HEK293T (cell line): ENCODE data around the gene CEBPG.

Experiments used
- CTCF ChIA-PET: fragments of 350-600 bp; formaldehyde crosslinking; extraction: SDS; loops from one replicate; lab custom pipeline; 2021; ENCODE audit warnings: antibody characterized with exemption, inconsistent platforms; lab: Yijun Ruan, JAX
- POLR2A ChIA-PET: fragments of 350-600 bp; formaldehyde crosslinking; extraction: SDS; loops from one replicate; lab custom pipeline; 2020; ENCODE audit warnings: antibody characterized with exemption, inconsistent platforms; lab: Yijun Ruan, JAX
- DNase-seq: peaks from one replicate; pipeline ENCODE4 v3.0.0; 2012; ENCODE audit warnings: mixed read lengths; ENCODE audit errors: extremely low spot score
- ARNT ChIP-seq: fragments of 450-650 bp; IDR thresholded peaks from 2 replicates; pipeline ENCODE4 v1.6.1; 2017; ENCODE audit warnings: mild to moderate bottlenecking
- BHLHE40 ChIP-seq: fragments of 450-650 bp; IDR thresholded peaks from 2 replicates; pipeline ENCODE4 v1.6.1; 2016; ENCODE audit warnings: mild to moderate bottlenecking, moderate library complexity, borderline replicate concordance
- CTBP1 ChIP-seq: fragments of 450-650 bp; IDR thresholded peaks from 2 replicates; pipeline ENCODE4 v1.6.1; 2016; ENCODE audit warnings: borderline replicate concordance
- ELF4 ChIP-seq: fragments of 450-650 bp; IDR thresholded peaks from 2 replicates; pipeline ENCODE4 v1.6.1; 2017; ENCODE audit warnings: antibody characterized with exemption
- FOXA1 ChIP-seq: fragments of 450-650 bp; IDR thresholded peaks from 2 replicates; pipeline ENCODE4 v1.6.1; 2016; ENCODE audit warnings: mild to moderate bottlenecking
- FOXK2 ChIP-seq: fragments of 450-650 bp; IDR thresholded peaks from 2 replicates; pipeline ENCODE4 v1.6.1; 2016; ENCODE audit warnings: mild to moderate bottlenecking
- FOXM1 ChIP-seq: fragments of 450-650 bp; IDR thresholded peaks from 2 replicates; pipeline ENCODE4 v1.6.1; 2017; ENCODE audit warnings: mild to moderate bottlenecking, borderline replicate concordance
- HDGF ChIP-seq: fragments of 450-650 bp; IDR thresholded peaks from 2 replicates; pipeline ENCODE4 v1.6.1; 2017; ENCODE audit warnings: antibody characterized with exemption, borderline replicate concordance
- L3MBTL2 ChIP-seq: fragments of 450-650 bp; conservative IDR thresholded peaks from 2 replicates; pipeline ENCODE4 v1.6.1; 2016; ENCODE audit warnings: mild to moderate bottlenecking
- LEF1 ChIP-seq: fragments of 450-650 bp; IDR thresholded peaks from 2 replicates; pipeline ENCODE4 v1.6.1; 2017; ENCODE audit warnings: mild to moderate bottlenecking, borderline replicate concordance
- NFRKB ChIP-seq: fragments of 450-650 bp; IDR thresholded peaks from 2 replicates; pipeline ENCODE4 v1.6.1; 2016; ENCODE audit warnings: mild to moderate bottlenecking, moderate library complexity
- PKNOX1 ChIP-seq: fragments of 450-650 bp; IDR thresholded peaks from 2 replicates; pipeline ENCODE4 v1.6.1; 2016
- SP1 ChIP-seq: fragments of 450-650 bp; IDR thresholded peaks from 2 replicates; pipeline ENCODE4 v1.6.1; 2017
- SUZ12 ChIP-seq: fragments of 450-650 bp; IDR thresholded peaks from 2 replicates; pipeline ENCODE4 v1.6.1; 2016; ENCODE audit warnings: mild to moderate bottlenecking
- TARDBP ChIP-seq: fragments of 450-650 bp; IDR thresholded peaks from 2 replicates; pipeline ENCODE4 v1.6.1; 2016
- ZNF384 ChIP-seq: fragments of 450-650 bp; IDR thresholded peaks from 2 replicates; pipeline ENCODE4 v1.6.1; 2016

The CEBPG gene

GRCh38 chr19:33373453-33374235, at the start of gene CEBPG:
CEBPG (plus strand) TSS chr19:33373709; CDS start chr19:33379240, 5,531 bp downstream.
- DNase-seq, result peak; percentile 98
- ChIA-PET POLR2A (interaction anchor here (0.7 to 2.7 kb wide), 27 partner anchors 8 to 421 kb away, joined by 3 to 37 read pairs (median 4); partner anchors contain the start of gene CEBPA), CTCF (interaction anchor here (0.6 kb wide), 1 partner anchor 16 kb away, joined by 4 read pairs; no protein-coding TSS in a partner anchor)
- TF ChIP-seq LEF1, result 0 out of 2 replicates have a peak, but pooled peaks have one; percentile 46
- TF ChIP-seq HDGF, result no peak
- peak; percentile 98 for TF ChIP-seq PKNOX1

DNA sequence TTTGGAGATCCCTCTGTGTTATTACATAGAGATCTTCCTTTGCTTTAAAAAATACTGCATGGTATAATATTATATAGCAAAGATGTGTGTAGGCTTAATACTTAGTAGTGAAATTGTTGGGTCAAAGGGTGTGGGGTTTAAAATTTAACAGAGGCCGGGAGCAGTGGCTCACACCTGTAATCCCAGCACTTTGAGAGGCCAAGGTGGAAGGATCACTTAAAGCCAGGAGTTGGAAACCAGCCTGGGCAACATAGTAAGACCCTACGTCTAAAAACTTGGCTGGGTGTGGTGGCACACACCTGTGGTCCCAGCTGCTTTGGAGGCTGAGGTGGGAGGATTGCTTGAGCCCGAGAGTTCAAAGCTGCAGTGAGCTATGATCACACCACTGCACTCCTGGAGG, 48.9 kb upstream of the CEBPG start:
- no peak for DNase-seq
- ChIA-PET CTCF (interaction anchor here (0.7 kb wide), 1 partner anchor 199 kb away, joined by 3 read pairs; no protein-coding TSS in a partner anchor), POLR2A (no interaction called here)
- TF ChIP-seq FOXM1, result no peak
- no peak for TF ChIP-seq SP1
- TF ChIP-seq PKNOX1, result no peak
- TF ChIP-seq NFRKB, result no peak
- TF ChIP-seq CTBP1, result no peak
- no peak for TF ChIP-seq ZNF384
- no peak for TF ChIP-seq L3MBTL2
- no peak for TF ChIP-seq ARNT
- TF ChIP-seq LEF1, result no peak
- TF ChIP-seq SUZ12, result no peak
- TF ChIP-seq ELF4, result no peak
- no peak for TF ChIP-seq BHLHE40
- TF ChIP-seq HDGF, result no peak
- no peak for TF ChIP-seq FOXK2
- TF ChIP-seq TARDBP, result no peak
- TF ChIP-seq FOXA1, result no peak

DNA sequence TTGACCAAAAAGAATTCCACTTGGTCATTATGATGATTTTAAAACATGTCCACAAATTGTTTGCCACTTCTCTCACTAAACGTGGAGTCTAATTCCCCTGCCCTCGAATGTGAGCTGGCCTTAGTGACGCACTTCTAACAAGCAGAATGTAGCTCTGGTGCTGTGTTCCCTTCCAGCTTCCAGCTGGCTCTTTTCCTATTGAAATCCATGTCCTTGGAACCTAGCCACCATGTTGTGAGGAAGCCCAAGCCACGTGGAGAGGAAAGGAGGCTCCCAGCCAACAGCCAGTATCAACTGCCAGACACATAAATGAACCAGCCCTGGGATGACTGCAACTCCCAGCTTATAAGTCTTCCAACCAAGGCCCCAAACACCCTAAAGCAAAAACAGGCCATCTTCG, 47.6 kb upstream of the CEBPG start:
- TF ChIP-seq SP1 (no peak), HDGF (no peak), ARNT (no peak), NFRKB (no peak), FOXK2 (no peak), SUZ12 (no peak), FOXM1 (no peak), FOXA1 (no peak)
- DNase-seq, result no peak
- ChIA-PET CTCF (no interaction called here), POLR2A (no interaction called here)

DNA sequence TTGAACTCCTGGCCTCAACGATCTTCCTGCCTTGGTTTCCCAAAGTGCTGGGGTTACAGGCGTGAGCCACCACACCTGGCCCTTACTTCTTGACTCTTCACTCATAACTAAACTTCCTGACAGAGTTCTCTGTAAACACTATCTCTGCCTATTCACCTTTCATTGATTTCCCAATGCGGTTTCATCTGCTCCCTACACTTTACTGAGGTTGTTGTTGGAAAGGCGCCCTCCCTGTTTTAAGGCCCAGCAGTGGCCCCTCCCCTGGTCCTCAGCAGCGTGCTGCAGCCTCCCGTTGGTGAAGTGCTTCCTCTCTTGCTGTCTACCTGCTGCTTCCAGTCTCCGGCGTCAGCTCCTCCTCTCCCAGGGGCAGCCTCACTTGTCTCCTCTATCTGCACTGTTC, 44.4 kb upstream of the CEBPG start:
- POLR2A ChIA-PET, result no interaction called here
- TF ChIP-seq ZNF384 (no peak), BHLHE40 (no peak), NFRKB (no peak), ELF4 (no peak), ARNT (no peak)
- CTCF ChIA-PET, result no interaction called here
- DNase-seq, result no peak

DNA sequence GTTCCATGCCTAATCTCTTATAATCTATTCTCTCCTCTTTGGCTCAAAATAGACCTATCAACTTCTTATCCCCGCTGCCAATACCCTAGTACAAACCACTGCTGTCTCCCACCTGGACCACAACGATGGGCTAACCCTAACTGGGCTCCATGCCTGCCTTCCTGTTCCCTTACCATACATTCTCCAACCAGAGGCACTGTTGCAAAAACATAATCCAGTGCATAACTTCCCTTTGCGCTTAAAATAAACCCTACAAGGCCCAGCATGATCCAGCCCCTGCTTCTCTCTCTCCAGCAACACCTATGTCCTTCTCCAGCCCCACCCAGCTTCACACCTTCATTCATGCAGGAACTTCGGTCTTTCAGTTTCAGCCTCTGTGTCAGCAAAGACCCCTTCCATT, 43.8 kb upstream of the CEBPG start:
- no peak for DNase-seq
- POLR2A ChIA-PET, result no interaction called here
- CTCF ChIA-PET, result no interaction called here
- TF ChIP-seq CTBP1 (no peak), ARNT (no peak), FOXK2 (no peak), ELF4 (no peak), SP1 (no peak), L3MBTL2 (no peak), FOXA1 (no peak), PKNOX1 (no peak), FOXM1 (no peak), BHLHE40 (no peak), HDGF (no peak), LEF1 (no peak), ZNF384 (no peak)

DNA sequence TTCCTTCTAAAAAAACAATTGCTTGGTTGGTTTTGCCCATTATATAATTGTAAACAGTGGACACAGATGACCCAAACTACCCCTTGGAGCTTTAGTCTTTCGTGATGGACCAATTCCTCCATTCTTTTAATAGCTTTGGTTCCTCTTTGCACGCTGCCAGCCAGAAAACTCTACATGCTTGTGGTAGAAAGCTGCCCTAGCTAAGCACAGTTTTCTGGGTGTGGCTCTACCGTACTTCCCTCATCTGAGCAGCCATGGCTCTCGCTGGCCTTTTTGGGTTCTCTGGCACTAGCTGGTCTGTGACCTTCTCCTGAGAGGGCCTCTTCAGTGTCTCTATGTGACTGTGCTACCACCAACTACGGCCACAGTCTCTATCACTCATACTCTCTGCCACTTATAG, 41.3 kb upstream of the CEBPG start:
- DNase-seq, result no peak
- CTCF ChIA-PET, result no interaction called here
- POLR2A ChIA-PET, result no interaction called here
- TF ChIP-seq LEF1 (no peak), FOXK2 (no peak), ARNT (no peak), FOXA1 (no peak), NFRKB (no peak), L3MBTL2 (no peak), TARDBP (no peak), PKNOX1 (no peak), FOXM1 (no peak), ELF4 (no peak), BHLHE40 (no peak), SUZ12 (no peak), SP1 (no peak)
